Measurements from ENCODE around the gene CTAGE8.
"Not testable (repeated sequence)": the region's sequence is repeated elsewhere in the genome, so short reads cannot be mapped to it uniquely, and the experiment has no call there.

DNA sequence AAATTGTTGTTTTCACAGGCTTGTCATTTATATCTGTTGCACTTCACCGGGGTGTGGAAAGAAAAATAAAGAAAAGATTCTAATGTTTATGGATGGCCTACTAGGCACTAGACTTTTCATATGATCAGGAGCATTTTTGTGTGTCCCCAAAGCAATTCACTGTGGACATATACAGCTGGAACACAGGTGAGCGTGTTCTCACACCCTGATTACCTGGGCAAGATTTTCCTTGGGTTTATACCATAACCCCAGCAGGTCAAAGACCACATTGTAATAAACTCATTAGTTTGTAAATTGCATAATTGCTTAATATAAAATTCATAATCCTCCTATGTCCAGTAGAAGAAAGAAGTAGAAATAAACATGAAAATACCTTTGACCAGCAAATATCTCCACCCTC is 42.1 kb upstream of the CTAGE8 start:
- TF ChIP-seq ETV6 (conservative IDR thresholded peaks at IDR 0.05 in 1 of 2, IDR thresholded peaks at IDR 0.05 in 1 of 2; ENCODE audit: borderline replicate concordance in 1 of 2, low read depth in 1 of 2); CBX3 (IDR thresholded peaks at IDR 0.05; ENCODE audit: borderline replicate concordance, low read depth); LARP7 (IDR thresholded peaks at IDR 0.05); POLR2AphosphoS5 (IDR thresholded peaks at IDR 0.05; ENCODE audit: low read length); ZNF384 (IDR thresholded peaks at IDR 0.05; ENCODE audit: borderline replicate concordance, low read depth, low read length); FOXK2 (IDR thresholded peaks at IDR 0.05); EGR1 (IDR thresholded peaks at IDR 0.05; ENCODE audit: borderline replicate concordance in 1 of 2, low read depth in 2 of 2, low read length in 2 of 2); POLR2A (IDR thresholded peaks at IDR 0.05; ENCODE audit: low read depth, low read length); TARDBP (IDR thresholded peaks at IDR 0.05; ENCODE audit: borderline replicate concordance): not testable (repeated sequence)
- TF ChIP-seq, protein P1, sequence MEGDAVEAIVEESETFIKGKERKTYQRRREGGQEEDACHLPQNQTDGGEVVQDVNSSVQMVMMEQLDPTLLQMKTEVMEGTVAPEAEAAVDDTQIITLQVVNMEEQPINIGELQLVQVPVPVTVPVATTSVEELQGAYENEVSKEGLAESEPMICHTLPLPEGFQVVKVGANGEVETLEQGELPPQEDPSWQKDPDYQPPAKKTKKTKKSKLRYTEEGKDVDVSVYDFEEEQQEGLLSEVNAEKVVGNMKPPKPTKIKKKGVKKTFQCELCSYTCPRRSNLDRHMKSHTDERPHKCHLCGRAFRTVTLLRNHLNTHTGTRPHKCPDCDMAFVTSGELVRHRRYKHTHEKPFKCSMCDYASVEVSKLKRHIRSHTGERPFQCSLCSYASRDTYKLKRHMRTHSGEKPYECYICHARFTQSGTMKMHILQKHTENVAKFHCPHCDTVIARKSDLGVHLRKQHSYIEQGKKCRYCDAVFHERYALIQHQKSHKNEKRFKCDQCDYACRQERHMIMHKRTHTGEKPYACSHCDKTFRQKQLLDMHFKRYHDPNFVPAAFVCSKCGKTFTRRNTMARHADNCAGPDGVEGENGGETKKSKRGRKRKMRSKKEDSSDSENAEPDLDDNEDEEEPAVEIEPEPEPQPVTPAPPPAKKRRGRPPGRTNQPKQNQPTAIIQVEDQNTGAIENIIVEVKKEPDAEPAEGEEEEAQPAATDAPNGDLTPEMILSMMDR (IDR thresholded peaks at IDR 0.05 in 2 of 3, conservative IDR thresholded peaks at IDR 0.05 in 1 of 3; ENCODE audit: control insufficient read depth in 2 of 3, extremely low read depth in 1 of 3, insufficient read depth in 1 of 3, low read depth in 3 of 3, low read length in 3 of 3): not testable (repeated sequence)
- TF ChIP-seq, protein P2, sequence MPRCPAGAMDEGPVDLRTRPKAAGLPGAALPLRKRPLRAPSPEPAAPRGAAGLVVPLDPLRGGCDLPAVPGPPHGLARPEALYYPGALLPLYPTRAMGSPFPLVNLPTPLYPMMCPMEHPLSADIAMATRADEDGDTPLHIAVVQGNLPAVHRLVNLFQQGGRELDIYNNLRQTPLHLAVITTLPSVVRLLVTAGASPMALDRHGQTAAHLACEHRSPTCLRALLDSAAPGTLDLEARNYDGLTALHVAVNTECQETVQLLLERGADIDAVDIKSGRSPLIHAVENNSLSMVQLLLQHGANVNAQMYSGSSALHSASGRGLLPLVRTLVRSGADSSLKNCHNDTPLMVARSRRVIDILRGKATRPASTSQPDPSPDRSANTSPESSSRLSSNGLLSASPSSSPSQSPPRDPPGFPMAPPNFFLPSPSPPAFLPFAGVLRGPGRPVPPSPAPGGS (IDR thresholded peaks at IDR 0.05; ENCODE audit: borderline replicate concordance, insufficient read depth, low read depth, low read length, poor library complexity, severe bottlenecking): not testable (repeated sequence)
